A549 (cell line): ENCODE results near the gene PTPRCAP.

Experiments
- CHD2 ChIP-seq: fragments of 150-350 bp; IDR thresholded peaks from 2 replicates; pipeline ENCODE4 v1.6.1; 2014; ENCODE audit warnings: low read length; ENCODE audit not compliant: partially characterized antibody
- CTCF ChIP-seq: fragments of >200 bp; sonication (Bioruptor Twin); formaldehyde crosslinking; IDR thresholded peaks from 3 replicates; pipeline ENCODE4 v1.5.1; 2016
- E2F6 ChIP-seq: IDR thresholded peaks from 2 replicates; pipeline ENCODE4 v1.6.1; 2012; ENCODE audit warnings: low read depth, borderline replicate concordance
- EP300 ChIP-seq, 2 experiments: fragments of >200 bp; sonication (Bioruptor Twin); formaldehyde crosslinking; IDR thresholded peaks; 2 replicates in 1 of 2; 3 replicates in 1 of 2; pipeline ENCODE4 v1.6.1; 2016 to 2017
- NR3C1 ChIP-seq: fragments of >200 bp; sonication (Bioruptor Twin); formaldehyde crosslinking; IDR thresholded peaks from 3 replicates; pipeline ENCODE4 v1.6.1; 2017
- POLR2A ChIP-seq: IDR thresholded peaks from 2 replicates; pipeline ENCODE4 v1.6.1; 2012; ENCODE audit warnings: mild to moderate bottlenecking, low read length
- POLR2AphosphoS2 ChIP-seq: conservative IDR thresholded peaks from 2 replicates; pipeline ENCODE4 v1.6.1; 2012; ENCODE audit warnings: low read length, improper control_type of control experiment, inconsistent platforms
- RAD21 ChIP-seq, 2 experiments: fragments of >200 bp in 1 of 2; sonication (Bioruptor Twin) in 1 of 2; formaldehyde crosslinking in 1 of 2; IDR thresholded peaks in 1 of 2; conservative IDR thresholded peaks in 1 of 2; 2 replicates in 1 of 2; 3 replicates in 1 of 2; pipeline ENCODE4 v1.6.1; 2012 to 2018; ENCODE audit warnings: inconsistent platforms in 1 of 2
- REST ChIP-seq: fragments of 200-600 bp; sonication (generic); IDR thresholded peaks from 2 replicates; pipeline ENCODE4 v1.6.1; 2016; ENCODE audit warnings: antibody characterized with exemption, mild to moderate bottlenecking, moderate library complexity

- TF ChIP-seq POLR2A (no peak), NR3C1 (no peak), REST (no peak), POLR2AphosphoS2 (no peak), CTCF (no peak), E2F6 (no peak), CHD2 (no peak), RAD21 (conservative IDR thresholded peaks at IDR 0.05 in 1 of 2, IDR thresholded peaks at IDR 0.05 in 1 of 2) (no peak), EP300 (IDR thresholded peaks at IDR 0.05) (no peak)
These were observed 30.9 kb upstream of the PTPRCAP start for GRCh38 chr11:67468456-67468758.
